HUES64 (cell line): Measurements from ENCODE around the gene GRIA1.

Source experiments
- H3K27ac ChIP-seq: 2 replicates; pipeline ENCODE4 v1.7.0; 2013; ENCODE audit warnings: low read depth, low read length, inconsistent platforms
- H3K27me3 ChIP-seq: 2 replicates; pipeline ENCODE4 v1.6.1; 2013; ENCODE audit warnings: mild to moderate bottlenecking, low read length; ENCODE audit not compliant: insufficient read depth
- H3K36me3 ChIP-seq: 2 replicates; pipeline ENCODE4 v1.6.1; 2013; ENCODE audit warnings: mild to moderate bottlenecking, low read length; ENCODE audit not compliant: insufficient read depth
- H3K4me1 ChIP-seq: 2 replicates; pipeline ENCODE4 v1.6.1; 2013; ENCODE audit warnings: mild to moderate bottlenecking, low read length, moderate library complexity; ENCODE audit not compliant: insufficient read depth
- H3K4me3 ChIP-seq: 2 replicates; pipeline ENCODE4 v1.5.1; 2013; ENCODE audit warnings: mild to moderate bottlenecking, low read length, moderate library complexity
- H3K9ac ChIP-seq: 2 replicates; pipeline ENCODE4 v1.6.1; 2013; ENCODE audit warnings: mild to moderate bottlenecking, low read depth, low read length
- H3K9me3 ChIP-seq: 2 replicates; pipeline ENCODE4 v1.6.1; 2013; ENCODE audit warnings: low read depth, low read length; ENCODE audit not compliant: insufficient read depth
- WGBS: fragments of 150-250, 120-280 bp; methylation state at CpG from one replicate; pipeline ENCODE4 v1.1.7; 2013; ENCODE audit warnings: missing lambda C conversion rate; 5-methylcytosine and 5-hydroxymethylcytosine counted together

GRIA1 gene

DNA sequence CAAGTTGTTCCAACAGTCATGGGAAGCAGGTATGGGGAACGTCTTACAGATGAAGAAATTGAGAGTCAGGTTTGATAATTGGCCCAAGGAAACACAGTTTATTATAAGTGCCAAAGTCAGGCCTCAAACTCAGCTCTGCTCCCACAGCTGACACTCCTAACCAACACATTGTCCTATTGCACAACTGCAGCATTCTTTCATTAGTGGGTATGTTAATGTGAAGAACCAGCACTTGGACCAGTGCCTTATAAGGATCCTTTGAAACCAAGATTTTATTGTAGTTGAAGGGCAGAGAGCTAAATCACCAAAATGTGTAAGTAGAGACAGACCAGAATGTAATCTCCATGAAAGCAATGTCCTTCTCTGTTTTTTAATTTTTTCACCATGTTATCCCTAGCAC is 56.1 kb downstream of the GRIA1 start:
- Histone ChIP-seq H3K27ac (no peak overlapping the region), H3K36me3 (no peaks in the 10 kb centered on the region), H3K9me3 (no peaks in the 10 kb centered on the region), H3K9ac (no peak overlapping the region), H3K27me3 (no peaks in the 10 kb centered on the region), H3K4me3 (no peak overlapping the region), H3K4me1 (peaks cover 7% of the 10 kb centered on the region)
- 94% methylated on average over 1 of the region's 1 CpG for WGBS

DNA sequence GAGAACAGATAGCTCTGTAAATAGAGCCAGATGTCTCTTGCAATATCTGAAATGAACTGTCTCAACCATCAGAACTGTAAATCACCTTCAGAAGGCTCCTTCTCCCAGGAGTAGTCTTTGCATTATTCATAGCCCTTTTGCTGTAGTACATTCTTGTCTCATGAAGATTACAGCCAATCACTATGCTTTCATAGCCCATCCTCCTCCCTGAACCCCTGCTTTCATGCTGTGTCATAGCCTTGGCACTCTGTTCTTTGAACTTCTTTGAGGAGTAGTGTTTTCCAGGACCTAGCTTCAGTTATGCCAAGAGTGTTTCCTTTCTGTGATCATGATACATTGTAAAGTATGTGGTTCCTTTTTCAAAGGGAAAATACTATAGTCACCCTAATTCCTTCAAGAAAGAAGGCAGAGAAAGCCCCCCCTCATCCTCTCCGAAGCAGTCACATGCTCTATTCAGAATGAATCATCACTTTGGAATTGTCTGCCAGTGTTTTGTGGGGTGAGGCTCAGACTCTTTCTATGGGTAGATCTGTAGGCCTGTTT is 61.1 kb downstream of the GRIA1 start:
- H3K9ac ChIP-seq, result peak overlapping the region; percentile 54; the same call in 1 of the 2 replicates
- H3K36me3 ChIP-seq, result no peaks in the 10 kb centered on the region
- H3K4me1 ChIP-seq, result peaks cover 19% of the 10 kb centered on the region
- no peak overlapping the region for H3K4me3 ChIP-seq
- WGBS, result no CpG with 5 or more reads among the region's 1 CpG
- H3K27ac ChIP-seq, result peak overlapping the region; percentile 75
- no peaks in the 10 kb centered on the region for H3K9me3 ChIP-seq
- H3K27me3 ChIP-seq, result no peaks in the 10 kb centered on the region

DNA sequence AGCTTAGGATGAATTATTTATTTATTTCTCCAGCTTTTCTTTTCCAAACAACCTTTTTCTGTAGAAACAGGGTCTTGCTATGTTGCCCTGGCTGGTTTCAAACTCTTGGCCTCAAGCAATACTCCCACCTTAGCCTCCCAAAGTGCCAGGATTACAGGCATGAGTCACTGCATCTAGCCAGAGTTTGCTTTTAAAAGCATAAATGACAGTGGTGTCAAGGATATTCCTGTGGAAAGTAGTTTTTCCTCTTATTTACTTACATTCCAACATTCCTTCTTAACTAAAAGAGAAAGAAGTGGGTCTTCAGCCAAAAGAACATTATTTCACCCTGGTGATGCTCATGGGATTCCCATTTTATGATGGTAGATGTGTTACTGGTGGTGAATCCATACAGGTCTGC is 62.4 kb downstream of the GRIA1 start:
- no peak overlapping the region for H3K4me3 ChIP-seq
- no peaks in the 10 kb centered on the region for H3K27me3 ChIP-seq
- H3K27ac ChIP-seq, result peak overlapping the region; percentile 75; the same call in 1 of the 2 replicates
- H3K9ac ChIP-seq, result no peak overlapping the region
- H3K4me1 ChIP-seq, result peaks cover 19% of the 10 kb centered on the region
- no peaks in the 10 kb centered on the region for H3K9me3 ChIP-seq
- no peaks in the 10 kb centered on the region for H3K36me3 ChIP-seq

DNA sequence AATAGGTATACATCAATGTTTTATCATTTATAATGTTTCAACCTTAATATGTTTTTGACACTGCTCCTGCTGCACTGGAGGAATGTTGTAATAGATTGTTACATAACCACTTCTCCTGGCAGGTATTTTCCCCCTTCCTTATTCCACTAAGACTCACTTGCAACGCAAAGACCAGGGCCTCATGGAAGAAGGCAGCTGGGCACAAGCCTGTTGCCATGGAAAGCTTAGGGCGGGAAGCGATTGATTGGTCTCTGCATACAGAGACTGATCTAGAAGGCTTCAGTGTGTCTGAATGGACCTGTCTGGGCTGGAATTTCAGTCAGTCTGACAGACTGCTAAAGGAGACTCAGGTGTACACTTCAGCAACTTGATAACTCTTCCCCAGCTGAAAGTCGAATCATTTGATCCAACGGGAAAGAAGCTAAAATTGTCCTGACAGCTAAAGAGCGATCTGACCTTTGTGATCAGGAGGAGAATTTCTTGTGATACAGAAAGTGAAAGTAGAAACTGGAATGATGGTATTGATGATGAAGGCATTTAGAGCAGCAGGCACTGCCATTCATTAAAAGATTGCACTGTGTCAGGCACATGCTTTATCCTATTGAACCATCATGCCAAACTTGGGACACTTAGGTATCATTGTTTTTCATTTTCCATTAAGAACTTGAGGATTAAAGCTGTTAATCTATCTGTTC is 65.1 kb downstream of the GRIA1 start:
- Histone ChIP-seq H3K36me3 (no peaks in the 10 kb centered on the region), H3K9me3 (0 out of 2 replicates have a peak, but pooled peaks cover under 1% of the 10 kb centered on the region)
- 94% methylated on average over 6 of the region's 6 CpGs for WGBS

DNA sequence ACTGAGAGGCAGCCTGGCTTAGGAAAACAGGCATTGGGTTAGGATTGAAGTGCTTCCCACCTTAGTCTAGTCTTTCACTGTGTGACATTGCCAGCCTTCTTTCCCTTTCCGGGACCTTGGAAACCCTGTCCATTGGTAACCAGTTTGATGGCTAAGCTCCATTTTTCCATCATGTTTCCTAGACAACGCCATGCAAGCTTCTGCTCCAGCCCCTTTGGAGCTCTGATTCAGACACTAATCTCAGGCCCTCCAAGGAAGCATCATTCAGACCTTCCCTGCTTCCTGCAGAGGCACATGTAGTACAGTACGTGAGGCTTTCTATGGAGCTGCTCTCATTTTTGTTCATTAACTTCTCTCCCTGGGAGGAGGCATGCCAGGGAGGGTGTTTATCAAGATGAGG is 68.5 kb downstream of the GRIA1 start:
- Histone ChIP-seq H3K27me3 (no peaks in the 10 kb centered on the region), H3K9me3 (0 out of 2 replicates have a peak, but pooled peaks cover 4% of the 10 kb centered on the region), H3K9ac (no peak overlapping the region), H3K4me3 (no peak overlapping the region), H3K36me3 (no peaks in the 10 kb centered on the region), H3K4me1 (no peaks in the 10 kb centered on the region), H3K27ac (no peak overlapping the region)
- WGBS, result 93% methylated on average over 3 of the region's 3 CpGs

More for the DNA sequence above, 65.1 kb downstream of the GRIA1 start:
- H3K27ac ChIP-seq, result no peak overlapping the region
- no peaks in the 10 kb centered on the region for H3K27me3 ChIP-seq
- H3K4me3 ChIP-seq, result no peak overlapping the region
- H3K4me1 ChIP-seq, result peaks cover 19% of the 10 kb centered on the region
- no peak overlapping the region for H3K9ac ChIP-seq

DNA sequence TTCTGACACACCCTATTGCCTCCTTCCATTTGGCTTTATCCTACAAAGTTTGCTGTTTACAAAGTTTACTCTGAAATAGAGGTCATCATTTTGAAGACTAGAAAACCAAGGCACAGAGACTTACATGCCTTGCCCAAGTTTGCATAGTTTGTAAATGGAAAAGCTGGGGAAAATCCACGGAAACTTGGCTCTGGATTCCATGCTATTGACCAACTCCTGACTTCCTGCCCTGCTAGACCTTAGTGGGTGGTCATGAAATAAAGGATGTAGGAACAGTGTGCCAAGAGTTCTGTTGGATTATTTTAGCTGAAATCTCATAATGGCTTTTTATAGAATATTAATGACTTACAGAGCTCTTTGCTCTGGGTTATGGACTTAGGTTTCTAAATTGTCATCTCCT is 69.5 kb downstream of the GRIA1 start:
- H3K9me3 ChIP-seq, result 0 out of 2 replicates have a peak, but pooled peaks cover 4% of the 10 kb centered on the region
- no peaks in the 10 kb centered on the region for H3K27me3 ChIP-seq
- H3K4me3 ChIP-seq, result no peak overlapping the region
- WGBS, result 98% methylated on average over 1 of the region's 1 CpG
- H3K9ac ChIP-seq, result no peak overlapping the region
- H3K4me1 ChIP-seq, result no peaks in the 10 kb centered on the region
- no peaks in the 10 kb centered on the region for H3K36me3 ChIP-seq
- no peak overlapping the region for H3K27ac ChIP-seq

DNA sequence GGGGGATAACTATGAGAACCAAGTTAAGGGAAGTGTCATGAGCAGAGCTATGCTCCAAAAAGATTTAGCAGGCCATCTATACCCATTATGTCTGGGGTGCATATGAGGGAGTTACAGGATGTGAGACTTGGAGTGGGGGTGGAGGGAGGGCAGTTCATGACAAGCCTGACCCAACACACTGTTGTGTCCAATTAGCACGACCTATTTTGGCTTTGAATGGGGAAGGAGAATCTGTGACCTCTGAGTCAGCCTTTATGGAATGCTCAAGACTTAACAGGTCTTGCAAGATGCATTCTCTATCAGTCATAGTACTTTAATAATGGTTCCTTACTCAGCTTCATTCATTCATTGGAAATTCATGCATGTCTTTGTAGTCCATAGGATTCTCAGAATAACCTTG is 71.7 kb downstream of the GRIA1 start:
- Histone ChIP-seq H3K36me3 (no peaks in the 10 kb centered on the region), H3K4me3 (no peak overlapping the region), H3K27me3 (no peaks in the 10 kb centered on the region), H3K9ac (no peak overlapping the region), H3K4me1 (no peaks in the 10 kb centered on the region), H3K9me3 (0 out of 2 replicates have a peak, but pooled peaks cover 4% of the 10 kb centered on the region), H3K27ac (no peak overlapping the region)
- 50% methylated on average over 1 of the region's 1 CpG for WGBS

DNA sequence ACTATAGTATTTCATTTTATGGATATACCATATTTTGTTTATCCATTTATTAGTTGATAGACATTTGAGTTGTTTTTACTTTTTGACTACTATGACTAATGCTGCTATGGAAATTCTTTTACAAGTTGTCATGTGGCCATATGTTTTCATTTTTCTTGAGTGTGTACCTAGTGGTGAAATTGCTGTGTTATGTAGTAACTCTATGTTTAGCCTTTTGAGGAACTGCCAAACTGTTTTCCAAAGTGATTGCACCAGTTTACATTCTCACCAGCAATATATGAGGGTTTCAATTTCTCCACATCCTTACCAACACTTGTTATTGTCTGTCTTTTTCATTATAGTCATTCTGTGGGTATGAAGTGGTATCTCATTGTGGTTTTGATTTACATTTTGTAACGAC is 75.4 kb downstream of the GRIA1 start:
- Histone ChIP-seq H3K9me3 (0 out of 2 replicates have a peak, but pooled peaks cover 1% of the 10 kb centered on the region), H3K9ac (no peak overlapping the region), H3K27me3 (no peaks in the 10 kb centered on the region), H3K4me1 (no peaks in the 10 kb centered on the region), H3K27ac (no peak overlapping the region), H3K36me3 (no peaks in the 10 kb centered on the region), H3K4me3 (no peak overlapping the region)
- no CpG with 5 or more reads among the region's 1 CpG for WGBS

DNA sequence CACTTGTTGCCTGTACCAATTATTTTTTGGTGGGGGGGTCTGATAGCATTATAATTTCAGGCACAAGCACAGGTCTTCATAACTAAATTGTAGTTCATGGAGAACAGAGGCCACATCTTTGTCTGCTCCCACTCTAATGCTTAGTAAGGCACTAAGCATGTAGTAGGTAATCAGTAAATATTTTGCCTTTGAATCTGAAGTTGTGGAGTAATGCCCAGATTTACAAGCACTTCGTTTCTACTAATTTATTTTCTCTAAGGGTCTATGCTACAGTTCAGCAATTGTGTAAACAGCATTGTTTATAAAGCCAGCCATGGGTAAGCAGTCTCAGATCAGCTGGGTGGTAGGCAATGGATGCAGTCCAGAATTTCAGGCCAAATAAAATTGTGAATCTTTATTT is 78.6 kb downstream of the GRIA1 start:
- H3K9ac ChIP-seq, result no peak overlapping the region
- H3K4me1 ChIP-seq, result no peaks in the 10 kb centered on the region
- no peaks in the 10 kb centered on the region for H3K36me3 ChIP-seq
- H3K27me3 ChIP-seq, result no peaks in the 10 kb centered on the region
- 83% methylated on average over 1 of the region's 1 CpG for WGBS
- no peak overlapping the region for H3K27ac ChIP-seq
- no peaks in the 10 kb centered on the region for H3K9me3 ChIP-seq
- H3K4me3 ChIP-seq, result no peak overlapping the region

DNA sequence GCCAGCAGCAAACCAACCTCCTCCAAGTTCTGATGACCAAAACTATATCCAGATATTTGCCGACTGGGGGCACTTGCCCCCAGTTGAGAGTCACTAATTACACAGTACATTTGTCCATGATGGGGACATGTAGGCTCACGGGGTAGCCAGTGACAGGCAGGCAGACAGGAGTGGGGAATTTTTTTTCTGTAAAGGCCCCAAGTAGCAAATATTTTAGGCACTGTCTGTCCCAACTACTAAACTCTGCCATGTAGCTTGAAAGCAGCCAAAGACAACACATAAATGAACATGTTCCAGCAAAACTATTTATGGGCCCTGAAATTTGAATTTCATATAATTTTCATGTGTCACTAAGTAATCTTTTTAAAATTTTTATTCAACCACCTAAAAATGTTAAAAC is 80.7 kb downstream of the GRIA1 start:
- WGBS, result 97% methylated on average over 2 of the region's 2 CpGs
- Histone ChIP-seq H3K9ac (no peak overlapping the region), H3K27ac (no peak overlapping the region), H3K36me3 (no peaks in the 10 kb centered on the region), H3K27me3 (no peaks in the 10 kb centered on the region), H3K9me3 (no peaks in the 10 kb centered on the region), H3K4me3 (no peak overlapping the region), H3K4me1 (no peaks in the 10 kb centered on the region)

DNA sequence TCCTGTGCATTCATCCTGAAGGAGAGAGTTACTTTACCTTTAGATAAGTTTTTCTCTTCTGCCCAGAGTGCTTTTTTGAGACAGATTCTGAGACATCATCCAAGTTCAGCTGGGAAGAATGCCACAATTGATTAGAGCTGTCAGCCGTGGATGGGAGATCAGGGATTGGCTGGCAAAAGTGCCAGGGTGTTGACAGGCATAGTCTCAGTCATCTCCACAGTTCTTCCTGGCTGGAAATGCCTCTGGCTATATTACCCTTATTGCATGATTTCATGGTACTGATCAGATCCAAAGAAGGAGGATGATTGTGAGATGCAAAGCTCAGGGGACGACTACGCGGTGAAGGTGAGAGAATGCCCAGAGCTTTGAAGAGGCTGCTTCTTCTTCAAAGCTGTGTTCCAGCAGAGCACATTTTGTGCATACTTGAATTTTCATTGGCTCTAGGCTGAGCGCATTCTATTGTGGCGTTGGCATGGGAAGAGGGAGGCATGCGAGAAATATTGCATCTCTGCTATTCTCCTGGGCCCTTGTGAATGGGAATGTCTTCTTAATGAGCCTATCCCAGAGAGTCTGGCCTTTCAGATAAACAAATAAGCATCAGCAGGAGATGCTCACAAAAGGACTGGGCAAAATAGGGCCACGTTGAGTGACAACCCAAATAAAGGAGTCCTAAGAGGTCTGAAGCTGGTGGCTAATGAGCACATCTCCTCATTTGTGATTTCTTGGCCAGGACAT is 82.1 kb downstream of the GRIA1 start:
- Histone ChIP-seq H3K4me3 (no peak overlapping the region), H3K27ac (no peak overlapping the region), H3K27me3 (no peaks in the 10 kb centered on the region), H3K4me1 (no peaks in the 10 kb centered on the region), H3K36me3 (no peaks in the 10 kb centered on the region), H3K9me3 (no peaks in the 10 kb centered on the region), H3K9ac (no peak overlapping the region)
- 89% methylated on average over 8 of the region's 8 CpGs for WGBS
